Measurements from ENCODE around the gene AGAP1. TPM values are rescaled to one million over a fixed set of nuclear protein-coding genes. Genes with fewer than 3 reads are reported as not detected.

AGAP1 gene
- total and polyA plus RNA-seq, 7 donors, result 10.8 to 42.7 (median 18.6) TPM

DNA sequence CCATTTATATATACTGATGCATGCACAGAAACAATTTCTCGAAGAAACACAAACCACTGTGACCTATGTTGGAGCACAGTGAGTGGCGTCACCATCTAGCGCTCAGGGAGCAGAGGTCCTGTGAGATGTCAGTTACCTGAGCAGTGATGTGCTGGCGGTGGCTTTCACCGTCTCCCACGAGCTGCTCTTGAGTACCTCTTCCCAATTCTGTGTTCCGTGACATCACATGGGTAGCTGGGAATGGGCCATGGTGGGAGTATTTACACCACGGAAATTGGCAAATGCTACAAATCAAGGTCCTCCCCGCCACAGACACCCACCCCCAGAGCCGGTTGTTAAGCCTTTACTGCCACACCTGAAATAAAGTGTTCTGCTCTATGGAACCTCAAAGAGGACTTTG, 650.0 kb downstream of the AGAP1 start:
- peak; percentile 30 for DNase-seq
- no peak overlapping the region for H3K4me3 ChIP-seq
- 84 to 88% methylated on average over 10 of the region's 10 CpGs for WGBS, 2 donors
- no peaks in the 10 kb centered on the region for H3K36me3 ChIP-seq
- intact Hi-C loops (cut with DNase I), result no loop called here
- H3K27me3 ChIP-seq, result peaks cover 0 to 47% (median 12%) of the 10 kb centered on the region in 3 donors
- TF ChIP-seq EP300 (IDR thresholded peaks at IDR 0.05) (no peak), POLR2A (IDR thresholded peaks at IDR 0.05) (no peak), POLR2AphosphoS5 (IDR thresholded peaks at IDR 0.05) (no peak)
- TF ChIP-seq, protein P1, sequence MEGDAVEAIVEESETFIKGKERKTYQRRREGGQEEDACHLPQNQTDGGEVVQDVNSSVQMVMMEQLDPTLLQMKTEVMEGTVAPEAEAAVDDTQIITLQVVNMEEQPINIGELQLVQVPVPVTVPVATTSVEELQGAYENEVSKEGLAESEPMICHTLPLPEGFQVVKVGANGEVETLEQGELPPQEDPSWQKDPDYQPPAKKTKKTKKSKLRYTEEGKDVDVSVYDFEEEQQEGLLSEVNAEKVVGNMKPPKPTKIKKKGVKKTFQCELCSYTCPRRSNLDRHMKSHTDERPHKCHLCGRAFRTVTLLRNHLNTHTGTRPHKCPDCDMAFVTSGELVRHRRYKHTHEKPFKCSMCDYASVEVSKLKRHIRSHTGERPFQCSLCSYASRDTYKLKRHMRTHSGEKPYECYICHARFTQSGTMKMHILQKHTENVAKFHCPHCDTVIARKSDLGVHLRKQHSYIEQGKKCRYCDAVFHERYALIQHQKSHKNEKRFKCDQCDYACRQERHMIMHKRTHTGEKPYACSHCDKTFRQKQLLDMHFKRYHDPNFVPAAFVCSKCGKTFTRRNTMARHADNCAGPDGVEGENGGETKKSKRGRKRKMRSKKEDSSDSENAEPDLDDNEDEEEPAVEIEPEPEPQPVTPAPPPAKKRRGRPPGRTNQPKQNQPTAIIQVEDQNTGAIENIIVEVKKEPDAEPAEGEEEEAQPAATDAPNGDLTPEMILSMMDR (IDR thresholded peaks at IDR 0.05), result no peak
- no peaks in the 10 kb centered on the region for H3K4me1 ChIP-seq
- H3K9me3 ChIP-seq, result no peaks in the 10 kb centered on the region
- H3K27ac ChIP-seq, result no peak overlapping the region

DNA sequence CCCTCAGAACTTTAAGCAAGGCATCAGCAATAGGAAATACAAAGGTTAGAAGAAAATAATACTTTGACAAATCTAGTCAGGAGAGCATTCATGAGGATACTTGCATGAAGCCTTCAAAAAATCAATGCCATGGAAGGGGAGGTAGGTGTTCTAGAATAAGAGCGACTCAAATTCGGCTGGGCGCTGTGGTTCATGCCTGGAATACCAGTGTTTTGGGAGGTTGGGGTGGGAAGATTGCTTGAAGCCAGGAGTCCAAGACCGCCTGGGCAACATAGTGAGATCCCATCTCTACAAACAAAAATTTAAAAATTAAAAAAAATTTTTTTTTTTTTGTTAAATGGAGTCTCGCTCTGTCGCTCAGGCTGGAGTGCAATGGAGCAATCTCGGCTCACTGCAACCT, 652.6 kb downstream of the AGAP1 start:
- intact Hi-C loops (cut with DNase I), result no loop called here
- Histone ChIP-seq H3K27me3 (peaks cover 0 to 50% (median 12%) of the 10 kb centered on the region in 3 donors), H3K4me1 (no peaks in the 10 kb centered on the region), H3K36me3 (no peaks in the 10 kb centered on the region), H3K9me3 (peaks cover 0 to 7% (median 3%) of the 10 kb centered on the region in 4 donors), H3K27ac (no peak overlapping the region), H3K4me3 (no peak overlapping the region)
- 93 to 94% methylated on average over 7 of the region's 7 CpGs for WGBS, 2 donors
- peak; percentile 37 for DNase-seq
- TF ChIP-seq, protein P1 (IDR thresholded peaks at IDR 0.05), result no peak
- no peak for TF ChIP-seq EP300 (IDR thresholded peaks at IDR 0.05)

DNA sequence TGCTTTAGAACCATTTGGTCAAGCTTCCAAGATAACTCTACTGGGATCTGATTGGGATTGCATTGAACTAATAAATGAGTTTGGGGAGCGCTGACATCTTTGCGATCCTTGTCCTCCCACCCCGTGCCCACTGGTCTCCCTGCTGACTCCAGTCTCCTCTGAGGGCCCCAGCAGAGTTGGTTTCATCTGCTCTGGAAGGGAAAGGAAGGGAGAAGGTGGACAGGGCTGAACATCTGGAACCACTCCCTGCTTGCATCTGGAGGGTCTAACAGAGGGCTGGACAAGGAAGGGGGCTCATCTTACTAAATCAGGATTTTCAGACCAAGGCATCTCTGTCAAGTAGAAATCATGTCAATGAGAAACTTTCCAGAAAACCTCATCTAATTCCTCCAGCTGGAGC, 661.6 kb downstream of the AGAP1 start:
- H3K4me1 ChIP-seq, result peaks cover 0 to 6% (median 0%) of the 10 kb centered on the region in 4 donors
- WGBS, 2 donors, result 83 to 85% methylated on average over 3 of the region's 3 CpGs
- no peaks in the 10 kb centered on the region for H3K36me3 ChIP-seq
- no peak for TF ChIP-seq EP300 (IDR thresholded peaks at IDR 0.05)
- TF ChIP-seq POLR2AphosphoS5 (IDR thresholded peaks at IDR 0.05), result no peak
- TF ChIP-seq POLR2A (IDR thresholded peaks at IDR 0.05), result no peak
- TF ChIP-seq, protein P1 (IDR thresholded peaks at IDR 0.05), result no peak
- DNase-seq, result peak; percentile 11
- intact Hi-C loops (cut with DNase I), result no loop called here
- H3K27me3 ChIP-seq, result peaks cover 11 to 35% (median 14%) of the 10 kb centered on the region in 3 donors
- H3K9me3 ChIP-seq, result peaks cover 0 to 16% (median 9%) of the 10 kb centered on the region in 4 donors
- H3K4me3 ChIP-seq, result no peak overlapping the region
- no peak overlapping the region for H3K27ac ChIP-seq

DNA sequence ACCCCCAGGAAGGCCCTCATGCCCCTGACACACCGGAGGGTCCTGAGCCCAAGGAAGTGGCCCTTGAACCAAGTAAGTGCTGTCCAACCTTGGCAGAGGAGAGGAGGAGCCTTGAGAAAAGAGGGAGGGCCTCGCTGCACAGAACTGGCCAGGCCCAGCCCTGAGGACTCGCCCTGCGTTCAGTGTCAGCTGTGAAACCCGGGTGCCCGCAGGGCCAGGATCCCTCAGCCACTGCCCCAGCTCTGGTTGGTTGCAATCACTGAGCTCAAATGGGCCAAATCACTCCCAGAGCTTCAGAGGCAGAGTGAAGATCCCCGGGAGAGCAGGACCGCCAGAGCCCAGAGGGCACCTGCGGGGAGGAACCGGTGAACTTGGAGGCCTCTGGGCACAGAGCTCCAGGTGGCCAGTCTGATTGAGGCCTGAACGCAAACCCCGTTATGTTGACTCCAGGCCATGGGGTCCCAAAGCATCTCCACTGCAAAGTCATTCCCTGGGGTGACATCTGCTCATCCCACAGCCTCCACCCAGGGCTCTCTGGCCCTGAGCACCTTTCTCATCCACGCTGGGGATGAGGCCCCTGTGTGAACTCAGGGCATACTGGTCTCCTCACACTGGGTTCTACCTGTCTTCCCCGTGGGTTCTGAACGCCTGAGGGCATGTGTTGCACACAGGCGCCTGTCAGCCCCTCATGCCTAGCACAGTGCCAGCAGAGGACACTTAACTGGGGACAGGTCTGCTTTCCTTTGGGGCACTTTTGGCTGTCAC, 662.4 kb downstream of the AGAP1 start:
- Histone ChIP-seq H3K27ac (no peak overlapping the region), H3K4me3 (no peak overlapping the region), H3K4me1 (peaks cover 0 to 6% (median 0%) of the 10 kb centered on the region in 4 donors), H3K27me3 (peaks cover 12 to 41% (median 22%) of the 10 kb centered on the region in 3 donors), H3K36me3 (no peaks in the 10 kb centered on the region), H3K9me3 (peaks cover 0 to 12% (median 6%) of the 10 kb centered on the region in 4 donors)
- TF ChIP-seq, protein P1 (IDR thresholded peaks at IDR 0.05), result no peak
- no peak for TF ChIP-seq POLR2AphosphoS5 (IDR thresholded peaks at IDR 0.05)
- TF ChIP-seq POLR2A (IDR thresholded peaks at IDR 0.05), result no peak
- TF ChIP-seq EP300 (IDR thresholded peaks at IDR 0.05), result no peak
- peak; percentile 45 for DNase-seq
- intact Hi-C loops (cut with DNase I), result no loop called here
- 82 to 86% methylated on average over 16 of the region's 16 CpGs for WGBS, 2 donors

Data from sigmoid colon (tissue), 7 donors.